GM23338 (cell line): ENCODE results near the gene PRKCQ. TPM values are rescaled to one million over a fixed set of nuclear protein-coding genes. Genes with fewer than 3 reads are reported as not detected.

Experiments
- ATAC-seq: fragments of 200-7000 bp; cut with Tn5 transposase; 3 replicates; pipeline ENCODE4 v1.9.1; 2020
- DNase-seq: peaks from one replicate; pipeline ENCODE4 v3.0.0-alpha.2; 2015; ENCODE audit warnings: low spot score
- H2AFZ ChIP-seq: fragments of 200-600 bp; sonication (generic); 2 replicates; pipeline ENCODE4 v1.8.0; 2016; ENCODE audit warnings: antibody characterized with exemption, mild to moderate bottlenecking, moderate library complexity
- H3F3A ChIP-seq: fragments of 200-600 bp; sonication (generic); replicated peaks from 2 replicates; pipeline ENCODE4 v1.8.0; 2017; ENCODE audit warnings: antibody characterized with exemption, mixed run types, low read depth
- H3K27ac ChIP-seq: fragments of 200-600 bp; sonication (generic); 2 replicates; pipeline ENCODE4 v1.6.1; 2016; ENCODE audit warnings: low read depth
- H3K27me3 ChIP-seq: fragments of 200-600 bp; sonication (generic); 2 replicates; pipeline ENCODE4 v1.8.0; 2016; ENCODE audit warnings: mild to moderate bottlenecking, mixed run types, moderate library complexity; ENCODE audit not compliant: insufficient read depth
- H3K36me3 ChIP-seq: fragments of 200-600 bp; sonication (generic); 2 replicates; pipeline ENCODE4 v1.8.0; 2016; ENCODE audit warnings: mild to moderate bottlenecking; ENCODE audit not compliant: insufficient read depth
- H3K4me1 ChIP-seq: fragments of 200-600 bp; sonication (generic); 2 replicates; pipeline ENCODE4 v1.8.0; 2016; ENCODE audit warnings: mild to moderate bottlenecking, moderate library complexity; ENCODE audit not compliant: insufficient read depth
- H3K4me2 ChIP-seq: fragments of 200-600 bp; sonication (generic); 2 replicates; pipeline ENCODE4 v1.7.1; 2017; ENCODE audit warnings: mixed run types
- H3K4me3 ChIP-seq: fragments of 200-600 bp; sonication (generic); 2 replicates; pipeline ENCODE4 v1.6.1; 2016; ENCODE audit warnings: mixed run types
- H3K79me2 ChIP-seq: fragments of 200-600 bp; sonication (generic); replicated peaks from 2 replicates; pipeline ENCODE4 v1.8.0; 2017; ENCODE audit warnings: mild to moderate bottlenecking; ENCODE audit not compliant: insufficient read depth
- H3K9me2 ChIP-seq: fragments of 200-600 bp; sonication (generic); 2 replicates; pipeline ENCODE4 v1.8.0; 2017; ENCODE audit not compliant: insufficient read depth
- H4K20me1 ChIP-seq: fragments of 200-600 bp; sonication (generic); replicated peaks from 2 replicates; pipeline ENCODE4 v1.8.0; 2017; ENCODE audit warnings: mild to moderate bottlenecking; ENCODE audit not compliant: insufficient read depth
- H3K27ac Mint-ChIP-seq: 2 replicates; pipeline ENCODE4 v1.8.0; 2020; ENCODE audit warnings: inconsistent platforms, mild to moderate bottlenecking, moderate library complexity, mixed read lengths
- H3K27me3 Mint-ChIP-seq: 3 replicates; pipeline ENCODE4 v1.8.0; 2022; ENCODE audit warnings: low read depth, mild to moderate bottlenecking, moderate library complexity, mixed read lengths, inconsistent platforms; ENCODE audit not compliant: insufficient read depth, poor library complexity
- H3K36me3 Mint-ChIP-seq: 3 replicates; pipeline ENCODE4 v1.8.0; 2021; ENCODE audit warnings: low read depth, mild to moderate bottlenecking, inconsistent platforms, moderate library complexity, mixed read lengths
- H3K4me1 Mint-ChIP-seq: 3 replicates; pipeline ENCODE4 v1.8.0; 2020; ENCODE audit warnings: mild to moderate bottlenecking, inconsistent platforms, mixed read lengths
- H3K4me3 Mint-ChIP-seq: 3 replicates; pipeline ENCODE4 v1.8.0; 2021; ENCODE audit warnings: moderate library complexity, mild to moderate bottlenecking, inconsistent platforms, mixed read lengths
- H3K9me3 Mint-ChIP-seq: 3 replicates; pipeline ENCODE4 v1.8.0; 2020; ENCODE audit warnings: moderate library complexity, mild to moderate bottlenecking, inconsistent platforms, mixed read lengths
- CREB1 ChIP-seq: fragments of 250-450 bp; sonication (Bioruptor Pico); IDR thresholded peaks from 2 replicates; pipeline ENCODE4 v1.5.0; 2020; ENCODE audit warnings: low read depth, mild to moderate bottlenecking, moderate library complexity
- EZH2phosphoT487 ChIP-seq: fragments of 200-600 bp; sonication (generic); IDR thresholded peaks from one replicate; pipeline ENCODE4 v1.8.1; 2018; ENCODE audit warnings: antibody characterized with exemption; ENCODE audit not compliant: unreplicated experiment
- STAT1 ChIP-seq: IDR thresholded peaks from one replicate; pipeline ENCODE4 v1.6.1; 2016; ENCODE audit warnings: antibody characterized with exemption; ENCODE audit not compliant: unreplicated experiment
- ZNF114 ChIP-seq: fragments of 250-450 bp; sonication (Bioruptor Pico); IDR thresholded peaks from 2 replicates; pipeline ENCODE4 v1.5.0; 2020; ENCODE audit warnings: mild to moderate bottlenecking, moderate library complexity
- ZNF331 ChIP-seq: fragments of 250-450 bp; sonication (Bioruptor Pico); IDR thresholded peaks from 2 replicates; pipeline ENCODE4 v1.5.0; 2020; ENCODE audit warnings: low read depth, mild to moderate bottlenecking, moderate library complexity
- polyA plus RNA-seq: library from polyadenylated mRNA; unstranded; fragments of >200 nt; fragmentation: Nextera tagmentation; extraction: Ambion mirVana; gene quantifications from 2 replicates; pipeline ENCODE4 v1.2.1, GENCODE V29; 2016
- total RNA-seq: library from RNA; depleted of rRNA; stranded (reverse); fragments of >200 nt; shearing (Covaris generic); gene quantifications from 2 replicates; pipeline ENCODE4 v1.2.3, GENCODE V29; 2014
- TF ChIP-seq, protein P1 (sequence below): IDR thresholded peaks from one replicate; pipeline ENCODE4 v1.6.1; 2018; ENCODE audit warnings: antibody characterized with exemption; ENCODE audit not compliant: unreplicated experiment
- TF ChIP-seq, protein P2 (sequence below): IDR thresholded peaks from 2 replicates; pipeline ENCODE4 v1.6.1; 2016; ENCODE audit warnings: antibody characterized with exemption

PRKCQ gene
- total and polyA plus RNA-seq, 2 experiments from 2014 or later, result 12.6 to 28.5 TPM

DNA sequence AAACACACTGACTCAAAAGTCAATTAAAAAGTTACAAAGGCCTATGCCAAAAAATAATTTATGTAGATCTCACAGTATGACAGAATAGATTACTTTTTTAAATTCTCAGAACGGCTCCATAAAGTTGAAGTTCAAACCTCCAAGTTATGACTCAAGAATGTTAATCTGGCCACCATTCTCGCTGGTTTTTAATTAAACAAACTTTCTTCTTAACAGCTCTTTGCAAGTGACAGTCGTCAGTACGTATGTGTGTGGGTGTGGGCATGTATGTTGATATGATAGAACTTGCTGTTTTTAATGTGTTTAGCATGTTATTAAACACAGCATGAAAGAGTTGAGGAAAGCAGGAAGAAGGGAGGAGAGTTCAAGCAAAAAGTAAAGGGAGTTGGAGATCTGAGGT lies 18.5 kb downstream of the PRKCQ start (continued):
- TF ChIP-seq, protein P1, sequence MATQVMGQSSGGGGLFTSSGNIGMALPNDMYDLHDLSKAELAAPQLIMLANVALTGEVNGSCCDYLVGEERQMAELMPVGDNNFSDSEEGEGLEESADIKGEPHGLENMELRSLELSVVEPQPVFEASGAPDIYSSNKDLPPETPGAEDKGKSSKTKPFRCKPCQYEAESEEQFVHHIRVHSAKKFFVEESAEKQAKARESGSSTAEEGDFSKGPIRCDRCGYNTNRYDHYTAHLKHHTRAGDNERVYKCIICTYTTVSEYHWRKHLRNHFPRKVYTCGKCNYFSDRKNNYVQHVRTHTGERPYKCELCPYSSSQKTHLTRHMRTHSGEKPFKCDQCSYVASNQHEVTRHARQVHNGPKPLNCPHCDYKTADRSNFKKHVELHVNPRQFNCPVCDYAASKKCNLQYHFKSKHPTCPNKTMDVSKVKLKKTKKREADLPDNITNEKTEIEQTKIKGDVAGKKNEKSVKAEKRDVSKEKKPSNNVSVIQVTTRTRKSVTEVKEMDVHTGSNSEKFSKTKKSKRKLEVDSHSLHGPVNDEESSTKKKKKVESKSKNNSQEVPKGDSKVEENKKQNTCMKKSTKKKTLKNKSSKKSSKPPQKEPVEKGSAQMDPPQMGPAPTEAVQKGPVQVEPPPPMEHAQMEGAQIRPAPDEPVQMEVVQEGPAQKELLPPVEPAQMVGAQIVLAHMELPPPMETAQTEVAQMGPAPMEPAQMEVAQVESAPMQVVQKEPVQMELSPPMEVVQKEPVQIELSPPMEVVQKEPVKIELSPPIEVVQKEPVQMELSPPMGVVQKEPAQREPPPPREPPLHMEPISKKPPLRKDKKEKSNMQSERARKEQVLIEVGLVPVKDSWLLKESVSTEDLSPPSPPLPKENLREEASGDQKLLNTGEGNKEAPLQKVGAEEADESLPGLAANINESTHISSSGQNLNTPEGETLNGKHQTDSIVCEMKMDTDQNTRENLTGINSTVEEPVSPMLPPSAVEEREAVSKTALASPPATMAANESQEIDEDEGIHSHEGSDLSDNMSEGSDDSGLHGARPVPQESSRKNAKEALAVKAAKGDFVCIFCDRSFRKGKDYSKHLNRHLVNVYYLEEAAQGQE, result no peak
- TF ChIP-seq ZNF114, result no peak
- TF ChIP-seq, protein P2, sequence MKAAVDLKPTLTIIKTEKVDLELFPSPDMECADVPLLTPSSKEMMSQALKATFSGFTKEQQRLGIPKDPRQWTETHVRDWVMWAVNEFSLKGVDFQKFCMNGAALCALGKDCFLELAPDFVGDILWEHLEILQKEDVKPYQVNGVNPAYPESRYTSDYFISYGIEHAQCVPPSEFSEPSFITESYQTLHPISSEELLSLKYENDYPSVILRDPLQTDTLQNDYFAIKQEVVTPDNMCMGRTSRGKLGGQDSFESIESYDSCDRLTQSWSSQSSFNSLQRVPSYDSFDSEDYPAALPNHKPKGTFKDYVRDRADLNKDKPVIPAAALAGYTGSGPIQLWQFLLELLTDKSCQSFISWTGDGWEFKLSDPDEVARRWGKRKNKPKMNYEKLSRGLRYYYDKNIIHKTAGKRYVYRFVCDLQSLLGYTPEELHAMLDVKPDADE, result no peak

GRCh38 chr10:6558759-6559461 lies 21.2 kb downstream of the PRKCQ start:
- Mint-ChIP-seq H3K9me3 (no peaks in the 10 kb centered on the region), H3K27me3 (peaks cover 10% of the 10 kb centered on the region), H3K4me3 (no peak overlapping the region), H3K27ac (no peak overlapping the region), H3K4me1 (peaks cover 19% of the 10 kb centered on the region), H3K36me3 (no peaks in the 10 kb centered on the region)
- Histone ChIP-seq H3K27ac (no peak overlapping the region), H2AFZ (no peak overlapping the region), H4K20me1 (peaks cover 3% of the 10 kb centered on the region; the same call in 1 of the 2 replicates), H3K79me2 (peaks cover 47% of the 10 kb centered on the region), H3K4me3 (no peak overlapping the region), H3F3A (no peaks in the 10 kb centered on the region), H3K4me1 (peaks cover 13% of the 10 kb centered on the region), H3K36me3 (no peaks in the 10 kb centered on the region), H3K27me3 (no peaks in the 10 kb centered on the region), H3K9me2 (no peaks in the 10 kb centered on the region), H3K4me2 (no peak overlapping the region)
- ATAC-seq, result no peak
- DNase-seq, result no peak
- TF ChIP-seq ZNF331 (no peak), STAT1 (no peak), CREB1 (CRISPR knock-in tag) (no peak), EZH2phosphoT487 (no peak), ZNF114 (no peak)
- TF ChIP-seq, protein P2, result no peak
